Fibroblast of the aortic adventitia (primary cell): ENCODE results near the gene BPIFB6. TPM values are rescaled to one million over a fixed set of nuclear protein-coding genes. Genes with fewer than 3 reads are reported as not detected.

Source experiments
- DNase-seq: peaks from one replicate; pipeline ENCODE4 v3.0.0-alpha.2; 2010; ENCODE audit warnings: low read depth
- H3K4me3 ChIP-seq: 2 replicates; pipeline ENCODE4 v1.5.1; 2011; ENCODE audit warnings: low read depth, mild to moderate bottlenecking, control low read depth, low read length, moderate library complexity
- CTCF ChIP-seq: IDR thresholded peaks from 2 replicates; pipeline ENCODE4 v1.5.1; 2011; ENCODE audit warnings: mild to moderate bottlenecking, low read length, control low read depth, inconsistent platforms; ENCODE audit not compliant: insufficient read depth
- total RNA-seq: library from RNA; depleted of rRNA; stranded (reverse); fragments of >200 nt; gene quantifications from 2 replicates; pipeline ENCODE4 v1.2.3, GENCODE V29; 2012; ENCODE audit warnings: low replicate concordance

The BPIFB6 gene
- total RNA-seq, 1 donor, result not detected

- DNase-seq, result no peak
- no peak overlapping the region for H3K4me3 ChIP-seq
- no peak for TF ChIP-seq CTCF
These were observed 18.9 kb upstream of the BPIFB6 start for GRCh38 chr20:33012327-33013189.

GRCh38 chr20:33013701-33014326 is 17.6 kb upstream of the BPIFB6 start:
- H3K4me3 ChIP-seq, result no peak overlapping the region
- TF ChIP-seq CTCF, result no peak
- DNase-seq, result no peak

GRCh38 chr20:33014336-33015113 is 16.9 kb upstream of the BPIFB6 start:
- TF ChIP-seq CTCF, result no peak

GRCh38 chr20:33015114-33015484 is 16.3 kb upstream of the BPIFB6 start:
- H3K4me3 ChIP-seq, result no peak overlapping the region
- no peak for DNase-seq
- TF ChIP-seq CTCF, result no peak

More at GRCh38 chr20:33014336-33015113, 16.9 kb upstream of the BPIFB6 start:
- DNase-seq, result no peak
- no peak overlapping the region for H3K4me3 ChIP-seq

GRCh38 chr20:33015700-33016580 is 15.5 kb upstream of the BPIFB6 start:
- no peak for DNase-seq
- no peak for TF ChIP-seq CTCF
- H3K4me3 ChIP-seq, result no peak overlapping the region

- no peak overlapping the region for H3K4me3 ChIP-seq
- no peak for TF ChIP-seq CTCF
- no peak for DNase-seq
These were observed 14.8 kb upstream of the BPIFB6 start for GRCh38 chr20:33016581-33017109.
